A549 treated with GW870086 at 1 μM for 4 hours (cell line): Measurements from ENCODE around the gene KRTAP3-1. TPM values are rescaled to one million over a fixed set of nuclear protein-coding genes. Genes with fewer than 3 reads are reported as not detected.

Experiments used
- total RNA-seq: library from RNA; stranded (reverse); fragments of 200-300 nt; extraction: Qiagen RNA extraction; gene quantifications from 5 replicates; pipeline ENCODE4 v1.2.3, GENCODE V29; 2022; ENCODE audit warnings: low read depth

KRTAP3-1 gene
- not detected in 5 replicates for total RNA-seq

GRCh38 chr17:41008811-41009210 is at the start of gene KRTAP3-1:
Gene KRTAP3-1 (minus strand): TSS chr17:41009128. CDS start chr17:41009074, 54 bp downstream.

GRCh38 chr17:41055130-41055529 is 46.2 kb upstream of the KRTAP3-1 start, which contains the start of gene KRTAP2-2:
Gene KRTAP2-2 (minus strand): TSS chr17:41055230. CDS start chr17:41055211, 19 bp downstream.

GRCh38 chr17:41046735-41047465 is 38.0 kb upstream of the KRTAP3-1 start, which contains the start of gene KRTAP2-1:
Gene KRTAP2-1 (minus strand): TSS chr17:41047316. CDS start chr17:41047267, 49 bp downstream.

GRCh38 chr17:41040783-41041571 is 32.0 kb upstream of the KRTAP3-1 start, which contains the start of gene KRTAP1-1:
Gene KRTAP1-1 (minus strand): TSS chr17:41041450. CDS start chr17:41041397, 53 bp downstream.

GRCh38 chr17:41034346-41034935 is 25.5 kb upstream of the KRTAP3-1 start, which contains the start of gene KRTAP1-3:
Gene KRTAP1-3 (minus strand): TSS chr17:41034874. CDS start chr17:41034821, 53 bp downstream.

GRCh38 chr17:41029633-41030245 is 20.8 kb upstream of the KRTAP3-1 start, which contains the start of gene KRTAP1-4:
Gene KRTAP1-4 (minus strand): TSS chr17:41030195. CDS start chr17:41030078, 117 bp downstream.

GRCh38 chr17:41026715-41027471 is 18.0 kb upstream of the KRTAP3-1 start, which contains the start of gene KRTAP1-5:
Gene KRTAP1-5 (minus strand): TSS chr17:41027208. CDS start chr17:41027155, 53 bp downstream.

GRCh38 chr17:40999563-40999962 is 9.4 kb downstream of the KRTAP3-1 start, which contains the start of gene KRTAP3-2:
Gene KRTAP3-2 (minus strand): TSS chr17:40999906. CDS start chr17:40999853, 53 bp downstream.

GRCh38 chr17:40993839-40994238 is 15.1 kb downstream of the KRTAP3-1 start, which contains the start of gene KRTAP3-3:
Gene KRTAP3-3 (minus strand): TSS chr17:40994164. CDS start chr17:40994097, 67 bp downstream.

GRCh38 chr17:40984226-40984625 is 24.7 kb downstream of the KRTAP3-1 start, which contains the start of gene KRT40:
Gene KRT40 (minus strand): TSS chr17:40984326. CDS start chr17:40984273, 53 bp downstream.

GRCh38 chr17:40966848-40967247 is 42.1 kb downstream of the KRTAP3-1 start, which contains the start of gene KRT39:
Gene KRT39 (minus strand): TSS chr17:40966948. CDS start chr17:40966856, 92 bp downstream.

Other genes with a start within 250 kb of the KRTAP3-1 start
- gene KRT26, start 236.9 kb downstream of the KRTAP3-1 start, total RNA-seq, result not detected in 5 replicates
- not detected in 5 replicates for gene KRT27, start 226.6 kb downstream of the KRTAP3-1 start, total RNA-seq
- not detected in 5 replicates for gene KRT28, start 209.2 kb downstream of the KRTAP3-1 start, total RNA-seq
- 93.1 to 121 TPM (median 103 TPM) in 5 replicates for gene KRT10, start 186.5 kb downstream of the KRTAP3-1 start, total RNA-seq
- not detected in 5 replicates for gene KRT12, start 141.9 kb downstream of the KRTAP3-1 start, total RNA-seq
- gene KRT20, start 123.9 kb downstream of the KRTAP3-1 start, total RNA-seq, result 0.10 to 0.53 TPM (median 0.27 TPM) in 5 replicates
- gene KRT23, start 71.5 kb downstream of the KRTAP3-1 start, total RNA-seq, result 0.14 to 0.19 TPM in 2 of 5 replicates, not detected in the others
- not detected in 5 replicates for gene KRT39, start 42.2 kb downstream of the KRTAP3-1 start, total RNA-seq
- gene KRT40, start 24.8 kb downstream of the KRTAP3-1 start, total RNA-seq, result not detected in 5 replicates
- gene KRTAP3-3, start 15.0 kb downstream of the KRTAP3-1 start, total RNA-seq, result not detected in 5 replicates
- 0.28 to 0.34 TPM (median 0.31 TPM) in 3 of 5 replicates, not detected in the others for gene KRTAP3-2, start 9.2 kb downstream of the KRTAP3-1 start, total RNA-seq
- not detected in 5 replicates for gene KRTAP1-5, start 18.1 kb upstream of the KRTAP3-1 start, total RNA-seq
- not detected in 5 replicates for gene KRTAP1-4, start 21.1 kb upstream of the KRTAP3-1 start, total RNA-seq
- 0.15 TPM in 1 of 5 replicates, not detected in the others for gene KRTAP1-3, start 25.7 kb upstream of the KRTAP3-1 start, total RNA-seq
- not detected in 5 replicates for gene KRTAP1-1, start 32.3 kb upstream of the KRTAP3-1 start, total RNA-seq
- not detected in 5 replicates for gene KRTAP2-1, start 38.2 kb upstream of the KRTAP3-1 start, total RNA-seq
- gene KRTAP2-2, start 46.1 kb upstream of the KRTAP3-1 start, total RNA-seq, result not detected in 5 replicates
- not detected in 5 replicates for gene KRTAP2-3, start 51.0 kb upstream of the KRTAP3-1 start, total RNA-seq
- not detected in 5 replicates for gene KRTAP2-4, start 56.8 kb upstream of the KRTAP3-1 start, total RNA-seq
- gene KRTAP4-7, start 75.0 kb upstream of the KRTAP3-1 start, total RNA-seq, result not detected in 5 replicates
- not detected in 5 replicates for gene KRTAP4-8, start 89.0 kb upstream of the KRTAP3-1 start, total RNA-seq
- not detected in 5 replicates for gene KRTAP4-16, start 93.1 kb upstream of the KRTAP3-1 start, total RNA-seq
- not detected in 5 replicates for gene KRTAP4-9, start 96.3 kb upstream of the KRTAP3-1 start, total RNA-seq
- gene KRTAP4-11, start 109.2 kb upstream of the KRTAP3-1 start, total RNA-seq, result not detected in 5 replicates
- gene KRTAP4-12, start 115.1 kb upstream of the KRTAP3-1 start, total RNA-seq, result not detected in 5 replicates
- gene KRTAP4-6, start 131.4 kb upstream of the KRTAP3-1 start, total RNA-seq, result not detected in 5 replicates
- gene KRTAP4-5, start 140.7 kb upstream of the KRTAP3-1 start, total RNA-seq, result not detected in 5 replicates
- not detected in 5 replicates for gene KRTAP4-4, start 151.6 kb upstream of the KRTAP3-1 start, total RNA-seq
- not detected in 5 replicates for gene KRTAP4-3, start 159.1 kb upstream of the KRTAP3-1 start, total RNA-seq
- gene KRTAP4-2, start 169.1 kb upstream of the KRTAP3-1 start, total RNA-seq, result not detected in 5 replicates
- 0.20 to 0.22 TPM in 2 of 5 replicates, not detected in the others for gene KRTAP4-1, start 175.8 kb upstream of the KRTAP3-1 start, total RNA-seq
- not detected in 5 replicates for gene KRTAP9-1, start 180.8 kb upstream of the KRTAP3-1 start, total RNA-seq
- not detected in 5 replicates for gene KRTAP9-2, start 217.5 kb upstream of the KRTAP3-1 start, total RNA-seq
- gene KRTAP9-3, start 223.3 kb upstream of the KRTAP3-1 start, total RNA-seq, result not detected in 5 replicates
- not detected in 5 replicates for gene KRTAP9-8, start 228.9 kb upstream of the KRTAP3-1 start, total RNA-seq
- gene KRTAP9-4, start 240.6 kb upstream of the KRTAP3-1 start, total RNA-seq, result not detected in 5 replicates
- gene KRTAP9-9, start 246.3 kb upstream of the KRTAP3-1 start, total RNA-seq, result not detected in 5 replicates